KMS-11 (cell line): Measurements from ENCODE around the gene DGCR2.
"Not testable (repeated sequence)": the region's sequence is repeated elsewhere in the genome, so short reads cannot be mapped to it uniquely, and the experiment has no call there.

Experiments
- H2AFZ ChIP-seq: fragments of 200-600 bp; sonication (generic); 2 replicates; pipeline ENCODE4 v1.6.1; 2016; ENCODE audit warnings: antibody characterized with exemption, mixed run types, low read depth
- H3K27ac ChIP-seq: fragments of 200-600 bp; sonication (generic); 2 replicates; pipeline ENCODE4 v1.6.1; 2016; ENCODE audit warnings: mild to moderate bottlenecking, mixed run types
- H3K27me3 ChIP-seq: fragments of 200-600 bp; sonication (generic); 2 replicates; pipeline ENCODE4 v1.6.1; 2017; ENCODE audit warnings: mild to moderate bottlenecking, low read depth, mixed run types, moderate library complexity; ENCODE audit not compliant: insufficient read depth
- H3K36me3 ChIP-seq: fragments of 200-600 bp; sonication (generic); 2 replicates; pipeline ENCODE4 v1.6.1; 2017; ENCODE audit warnings: mild to moderate bottlenecking, mixed run types; ENCODE audit not compliant: insufficient read depth
- H3K4me1 ChIP-seq: fragments of 200-600 bp; sonication (generic); 2 replicates; pipeline ENCODE4 v1.6.1; 2016; ENCODE audit warnings: mild to moderate bottlenecking, low read depth, mixed run types; ENCODE audit not compliant: poor library complexity, severe bottlenecking
- H3K4me2 ChIP-seq: fragments of 200-600 bp; sonication (generic); 2 replicates; pipeline ENCODE4 v1.7.0; 2016; ENCODE audit warnings: mild to moderate bottlenecking, mixed run types
- H3K4me3 ChIP-seq: fragments of 200-600 bp; sonication (generic); IDR thresholded peaks from 2 replicates; pipeline ENCODE4 v1.6.1; 2017; ENCODE audit warnings: low read depth, low read length, mixed read lengths; ENCODE audit not compliant: insufficient read depth
- H3K79me2 ChIP-seq: fragments of 200-600 bp; sonication (generic); 2 replicates; pipeline ENCODE4 v1.6.1; 2016; ENCODE audit warnings: low read depth, mixed run types; ENCODE audit not compliant: insufficient read depth
- H3K9ac ChIP-seq: fragments of 200-600 bp; sonication (generic); 2 replicates; pipeline ENCODE4 v1.6.1; 2016; ENCODE audit warnings: mild to moderate bottlenecking, mixed run types
- H4K20me1 ChIP-seq: fragments of 200-600 bp; sonication (generic); 2 replicates; pipeline ENCODE4 v1.6.1; 2016; ENCODE audit warnings: mild to moderate bottlenecking, mixed run types; ENCODE audit not compliant: insufficient read depth
- CTCF ChIP-seq: fragments of 200-600 bp; sonication (generic); conservative IDR thresholded peaks from 2 replicates; pipeline ENCODE4 v1.6.1; 2017; ENCODE audit warnings: low read depth, mild to moderate bottlenecking, antibody characterized with exemption, low read length, moderate library complexity, mixed read lengths

Gene DGCR2

GRCh38 chr22:19167106-19167869 is 45.1 kb upstream of the DGCR2 start:
- Histone ChIP-seq H3K36me3 (no peaks in the 10 kb centered on the region), H3K4me3 (no peak overlapping the region), H2AFZ (no peak overlapping the region), H3K27ac (no peak overlapping the region), H3K4me2 (no peak overlapping the region), H3K79me2 (peaks cover 9% of the 10 kb centered on the region), H4K20me1 (no peaks in the 10 kb centered on the region), H3K9ac (no peak overlapping the region), H3K27me3 (peaks cover 18% of the 10 kb centered on the region; the same call in 1 of the 2 replicates), H3K4me1 (peaks cover 6% of the 10 kb centered on the region)
- no peak for TF ChIP-seq CTCF

- peaks cover 6% of the 10 kb centered on the region for H3K4me1 ChIP-seq
- H3K27me3 ChIP-seq, result peaks cover 18% of the 10 kb centered on the region; the same call in 1 of the 2 replicates
Observed at GRCh38 chr22:19166421-19166820, 44.2 kb upstream of the DGCR2 start.

GRCh38 chr22:19164425-19164824 is 42.2 kb upstream of the DGCR2 start:
- no peaks in the 10 kb centered on the region for H4K20me1 ChIP-seq
- peaks cover 18% of the 10 kb centered on the region; the same call in 1 of the 2 replicates for H3K27me3 ChIP-seq
- H3K79me2 ChIP-seq, result no peaks in the 10 kb centered on the region
- no peak overlapping the region for H3K9ac ChIP-seq
- no peak overlapping the region for H3K4me3 ChIP-seq
- H3K27ac ChIP-seq, result no peak overlapping the region
- no peak overlapping the region for H3K4me2 ChIP-seq
- H2AFZ ChIP-seq, result no peak overlapping the region
- no peaks in the 10 kb centered on the region for H3K4me1 ChIP-seq
- no peaks in the 10 kb centered on the region for H3K36me3 ChIP-seq
- no peak for TF ChIP-seq CTCF

More at GRCh38 chr22:19166421-19166820, 44.2 kb upstream of the DGCR2 start:
- Histone ChIP-seq H3K27ac (no peak overlapping the region), H4K20me1 (no peaks in the 10 kb centered on the region), H2AFZ (no peak overlapping the region), H3K36me3 (no peaks in the 10 kb centered on the region), H3K79me2 (0 out of 2 replicates have a peak, but pooled peaks cover under 1% of the 10 kb centered on the region), H3K4me3 (no peak overlapping the region), H3K9ac (no peak overlapping the region), H3K4me2 (no peak overlapping the region)
- no peak for TF ChIP-seq CTCF

GRCh38 chr22:19158649-19159048 is 36.4 kb upstream of the DGCR2 start:
- not testable (repeated sequence) for H3K4me3 ChIP-seq, H3K27ac ChIP-seq, H3K27me3 ChIP-seq

GRCh38 chr22:19156109-19156508 is 33.9 kb upstream of the DGCR2 start:
- H3K4me1 ChIP-seq, H3K27ac ChIP-seq, H3K4me3 ChIP-seq, H3K9ac ChIP-seq, H3K4me2 ChIP-seq, H2AFZ ChIP-seq, H3K79me2 ChIP-seq, H4K20me1 ChIP-seq, H3K36me3 ChIP-seq: not testable (repeated sequence)
- peaks cover 21% of the 10 kb centered on the region; the same call in 1 of the 2 replicates for H3K27me3 ChIP-seq

More at GRCh38 chr22:19158649-19159048, 36.4 kb upstream of the DGCR2 start:
- H3K9ac ChIP-seq, H4K20me1 ChIP-seq, H3K4me1 ChIP-seq, H3K79me2 ChIP-seq, H3K4me2 ChIP-seq, H3K36me3 ChIP-seq, H2AFZ ChIP-seq: not testable (repeated sequence)
